ENCODE data around the gene DLL1.
A peak's percentile ranks its signal among the peaks of the same experiment; 100 is the strongest.

Gene DLL1

DNA sequence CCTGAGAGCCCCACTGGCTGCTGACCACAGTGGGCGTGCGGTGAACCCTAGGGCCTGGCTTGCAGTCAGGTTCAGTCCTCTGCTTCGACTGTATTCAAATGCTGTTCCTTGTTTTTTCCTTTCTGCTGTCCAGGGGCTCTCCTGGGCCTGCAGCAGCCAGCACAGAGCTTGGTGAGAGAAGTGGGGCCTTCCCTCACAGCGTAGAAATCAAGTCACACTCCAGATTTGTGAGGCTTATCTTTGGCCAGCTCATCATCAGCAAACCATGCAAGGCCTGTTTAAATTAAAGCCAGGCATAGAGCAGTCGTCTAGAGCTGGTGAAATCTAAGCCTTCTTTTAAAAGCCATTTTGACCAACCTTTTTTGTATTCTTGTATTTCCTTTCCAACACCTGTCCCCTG, 24.1 kb upstream of the DLL1 start:
- H3K27me3 Mint-ChIP-seq (ENCODE audit: low read depth): no peaks in the 10 kb centered on the region
- H3K27ac Mint-ChIP-seq: no peak overlapping the region
- H3K4me1 Mint-ChIP-seq: peaks cover 31% of the 10 kb centered on the region
- H3K36me3 Mint-ChIP-seq (ENCODE audit: low read depth): peaks cover 31% of the 10 kb centered on the region
- no peaks in the 10 kb centered on the region for H3K9me3 Mint-ChIP-seq
- no peak overlapping the region for H3K4me3 Mint-ChIP-seq
- TF ChIP-seq, protein P1, sequence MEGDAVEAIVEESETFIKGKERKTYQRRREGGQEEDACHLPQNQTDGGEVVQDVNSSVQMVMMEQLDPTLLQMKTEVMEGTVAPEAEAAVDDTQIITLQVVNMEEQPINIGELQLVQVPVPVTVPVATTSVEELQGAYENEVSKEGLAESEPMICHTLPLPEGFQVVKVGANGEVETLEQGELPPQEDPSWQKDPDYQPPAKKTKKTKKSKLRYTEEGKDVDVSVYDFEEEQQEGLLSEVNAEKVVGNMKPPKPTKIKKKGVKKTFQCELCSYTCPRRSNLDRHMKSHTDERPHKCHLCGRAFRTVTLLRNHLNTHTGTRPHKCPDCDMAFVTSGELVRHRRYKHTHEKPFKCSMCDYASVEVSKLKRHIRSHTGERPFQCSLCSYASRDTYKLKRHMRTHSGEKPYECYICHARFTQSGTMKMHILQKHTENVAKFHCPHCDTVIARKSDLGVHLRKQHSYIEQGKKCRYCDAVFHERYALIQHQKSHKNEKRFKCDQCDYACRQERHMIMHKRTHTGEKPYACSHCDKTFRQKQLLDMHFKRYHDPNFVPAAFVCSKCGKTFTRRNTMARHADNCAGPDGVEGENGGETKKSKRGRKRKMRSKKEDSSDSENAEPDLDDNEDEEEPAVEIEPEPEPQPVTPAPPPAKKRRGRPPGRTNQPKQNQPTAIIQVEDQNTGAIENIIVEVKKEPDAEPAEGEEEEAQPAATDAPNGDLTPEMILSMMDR (IDR thresholded peaks at IDR 0.05; ENCODE audit: unreplicated experiment in 3 of 3): no peak

DNA sequence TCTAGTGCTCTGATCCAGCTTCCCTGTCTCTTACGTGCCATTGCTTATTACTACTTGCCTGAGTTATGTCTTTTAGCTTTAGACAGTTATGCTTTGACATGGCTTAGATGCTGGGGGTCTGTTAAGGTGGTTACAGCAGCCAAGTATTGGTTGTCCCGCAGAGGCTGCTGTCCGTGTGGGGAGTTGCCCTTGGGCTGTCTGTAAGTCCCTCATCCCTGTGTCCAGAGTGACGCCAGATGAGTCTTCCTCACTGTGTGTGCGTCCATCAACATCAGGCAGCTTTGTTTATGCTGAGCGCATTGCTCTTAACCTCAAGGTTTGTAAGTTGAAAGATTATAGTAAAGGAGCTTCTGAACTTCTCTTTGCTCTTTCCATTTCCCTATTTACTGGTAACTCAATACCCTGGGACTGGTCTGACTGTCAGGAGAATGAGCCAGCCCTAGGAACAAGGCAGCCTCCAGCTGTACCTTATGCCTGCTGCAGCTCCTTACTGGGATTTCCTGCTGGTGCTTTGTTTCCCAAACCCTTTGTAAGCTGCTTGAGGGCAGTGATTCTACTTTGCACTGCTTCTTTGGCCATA, 22.9 kb upstream of the DLL1 start:
- H3K4me3 Mint-ChIP-seq: no peak overlapping the region

DNA sequence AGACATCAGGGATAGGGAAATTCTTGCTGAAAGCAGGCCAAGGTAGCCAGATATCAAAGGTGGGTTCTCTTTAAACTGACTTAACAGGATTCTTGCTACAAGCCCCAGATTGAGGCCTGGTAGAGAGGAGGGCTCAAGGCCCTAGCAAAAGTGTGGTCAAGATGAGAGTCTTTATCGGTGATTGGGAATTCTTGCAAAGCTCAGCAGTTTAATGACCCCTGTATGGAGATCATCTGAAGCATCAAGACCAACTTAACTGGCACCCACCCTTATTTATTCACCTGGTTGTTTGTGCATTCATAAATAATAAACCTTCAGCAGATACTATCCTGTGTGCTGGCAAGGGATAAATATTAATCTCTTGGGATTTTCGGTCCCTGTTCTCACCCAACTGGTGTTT, 22.0 kb upstream of the DLL1 start:
- H3K36me3 Mint-ChIP-seq (ENCODE audit: low read depth): peaks cover 12% of the 10 kb centered on the region
- peaks cover 45% of the 10 kb centered on the region for H3K4me1 Mint-ChIP-seq
- no peak overlapping the region for H3K4me3 Mint-ChIP-seq
- no peak overlapping the region for H3K27ac Mint-ChIP-seq
- no peaks in the 10 kb centered on the region for H3K27me3 Mint-ChIP-seq (ENCODE audit: low read depth)
- no peaks in the 10 kb centered on the region for H3K9me3 Mint-ChIP-seq
- TF ChIP-seq, protein P1 (IDR thresholded peaks at IDR 0.05; ENCODE audit: unreplicated experiment in 3 of 3): no peak

More for the DNA sequence above, 22.9 kb upstream of the DLL1 start:
- Mint-ChIP-seq H3K4me1 (peaks cover 35% of the 10 kb centered on the region), H3K9me3 (no peaks in the 10 kb centered on the region), H3K36me3 (ENCODE audit: low read depth) (peaks cover 20% of the 10 kb centered on the region), H3K27me3 (ENCODE audit: low read depth) (no peaks in the 10 kb centered on the region), H3K27ac (no peak overlapping the region)
- TF ChIP-seq, protein P1 (IDR thresholded peaks at IDR 0.05; ENCODE audit: unreplicated experiment in 3 of 3): no peak

DNA sequence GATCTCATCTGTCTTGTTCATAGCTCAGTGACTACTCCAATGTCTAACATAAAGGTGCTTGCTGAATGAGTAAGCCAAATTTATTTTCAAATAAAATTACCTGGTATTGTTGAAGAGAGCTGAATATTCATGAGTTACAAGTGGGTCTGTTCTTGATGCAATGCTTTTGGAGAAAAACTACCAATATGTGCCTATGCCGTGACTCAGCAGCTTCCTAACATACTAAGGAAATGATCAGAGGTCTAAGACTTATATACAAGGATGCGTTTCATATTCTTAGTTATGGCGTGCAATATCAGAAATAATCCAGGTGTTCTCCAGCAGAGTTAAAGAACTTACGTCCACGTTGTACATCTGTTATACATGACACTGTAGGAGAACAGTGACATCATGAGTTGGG, 20.8 kb upstream of the DLL1 start:
- peak overlapping the region in 1 of 3 experiments; percentile 27 for H3K4me3 Mint-ChIP-seq
- H3K27me3 Mint-ChIP-seq (ENCODE audit: low read depth): no peaks in the 10 kb centered on the region
- no peaks in the 10 kb centered on the region for H3K9me3 Mint-ChIP-seq
- peaks cover 55% of the 10 kb centered on the region for H3K4me1 Mint-ChIP-seq
- TF ChIP-seq, protein P1 (IDR thresholded peaks at IDR 0.05; ENCODE audit: unreplicated experiment in 3 of 3): no peak
- H3K27ac Mint-ChIP-seq: no peak overlapping the region
- peaks cover 2% of the 10 kb centered on the region for H3K36me3 Mint-ChIP-seq (ENCODE audit: low read depth)

DNA sequence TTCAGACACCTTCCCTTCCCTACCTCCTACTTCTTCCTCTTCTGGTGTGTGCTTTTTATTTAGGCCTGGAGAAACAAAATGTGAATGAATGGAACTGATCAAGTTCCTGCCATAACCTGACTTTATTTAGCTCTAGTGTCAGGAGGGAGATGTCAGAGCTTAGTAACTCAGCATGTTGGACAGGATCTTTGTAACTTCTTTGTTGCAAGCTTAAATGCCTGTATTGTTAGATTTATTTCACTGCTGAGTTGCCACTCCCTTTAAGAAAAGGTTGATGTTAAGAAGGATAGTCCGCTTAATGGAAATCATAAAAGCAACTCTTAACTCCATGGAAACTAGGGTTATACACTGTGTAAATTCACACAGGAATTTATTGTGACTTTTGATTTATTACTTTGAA, 17.9 kb upstream of the DLL1 start:
- Mint-ChIP-seq H3K4me3 (peak overlapping the region; percentile 80 to 97 (median 92)), H3K27ac (peak overlapping the region in 1 of 3 experiments; percentile 44), H3K36me3 (ENCODE audit: low read depth) (peaks cover 6% of the 10 kb centered on the region), H3K4me1 (peaks cover 50% of the 10 kb centered on the region), H3K9me3 (peaks cover 4% of the 10 kb centered on the region), H3K27me3 (ENCODE audit: low read depth) (no peaks in the 10 kb centered on the region)
- TF ChIP-seq, protein P1 (IDR thresholded peaks at IDR 0.05; ENCODE audit: unreplicated experiment in 3 of 3): no peak

DNA sequence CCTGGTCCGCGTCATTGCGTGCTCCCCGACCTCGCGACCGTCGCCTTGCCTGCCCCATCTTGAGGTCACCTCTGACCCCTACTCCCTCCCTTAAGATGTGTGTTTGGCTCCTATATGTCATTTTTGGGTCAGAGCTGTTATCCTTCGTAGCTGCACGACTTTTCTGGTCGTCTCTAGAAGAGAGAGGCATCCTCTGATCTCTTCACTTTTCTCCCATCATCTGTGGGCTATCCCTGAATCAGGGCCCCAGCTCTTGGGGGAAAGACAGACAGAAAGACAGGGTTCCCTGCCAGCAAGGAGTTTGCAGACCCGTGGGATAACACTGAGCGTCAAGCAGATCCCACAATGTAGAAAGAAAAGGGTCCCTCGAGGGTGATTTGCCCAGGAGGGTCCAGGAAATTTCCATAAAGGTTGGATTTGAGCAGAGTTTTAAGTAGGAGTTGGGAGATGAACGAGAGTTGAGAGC, 16.2 kb upstream of the DLL1 start:
- Mint-ChIP-seq H3K36me3 (ENCODE audit: low read depth) (peaks cover 15% of the 10 kb centered on the region), H3K4me1 (peaks cover 36% of the 10 kb centered on the region), H3K4me3 (peak overlapping the region; percentile 92 to 97 (median 95)), H3K27ac (peak overlapping the region; percentile 61 to 92 (median 89)), H3K27me3 (ENCODE audit: low read depth) (no peaks in the 10 kb centered on the region), H3K9me3 (peaks cover 8% of the 10 kb centered on the region)
- TF ChIP-seq, protein P1 (IDR thresholded peaks at IDR 0.05; ENCODE audit: unreplicated experiment in 3 of 3): no peak
